Mononuclear cell (primary cell): ENCODE measurements around the gene RABGEF1. TPM values are rescaled to one million over a fixed set of nuclear protein-coding genes. Genes with fewer than 3 reads are reported as not detected.

Source experiments
- total RNA-seq: library from RNA; depleted of rRNA; stranded (reverse); fragments of >200 nt; gene quantifications from one replicate; pipeline ENCODE4 v1.2.3, GENCODE V29; 2012

The RABGEF1 gene
- total RNA-seq, 1 donor: 52.8 TPM

Other genes with a start within 250 kb of the RABGEF1 start
- gene KCTD7, start 111.9 kb upstream of the RABGEF1 start, total RNA-seq: 8.7 TPM
- gene TMEM248, start 180.5 kb downstream of the RABGEF1 start, total RNA-seq: 82.9 TPM